ENCODE results near the gene MATN1.

DNA sequence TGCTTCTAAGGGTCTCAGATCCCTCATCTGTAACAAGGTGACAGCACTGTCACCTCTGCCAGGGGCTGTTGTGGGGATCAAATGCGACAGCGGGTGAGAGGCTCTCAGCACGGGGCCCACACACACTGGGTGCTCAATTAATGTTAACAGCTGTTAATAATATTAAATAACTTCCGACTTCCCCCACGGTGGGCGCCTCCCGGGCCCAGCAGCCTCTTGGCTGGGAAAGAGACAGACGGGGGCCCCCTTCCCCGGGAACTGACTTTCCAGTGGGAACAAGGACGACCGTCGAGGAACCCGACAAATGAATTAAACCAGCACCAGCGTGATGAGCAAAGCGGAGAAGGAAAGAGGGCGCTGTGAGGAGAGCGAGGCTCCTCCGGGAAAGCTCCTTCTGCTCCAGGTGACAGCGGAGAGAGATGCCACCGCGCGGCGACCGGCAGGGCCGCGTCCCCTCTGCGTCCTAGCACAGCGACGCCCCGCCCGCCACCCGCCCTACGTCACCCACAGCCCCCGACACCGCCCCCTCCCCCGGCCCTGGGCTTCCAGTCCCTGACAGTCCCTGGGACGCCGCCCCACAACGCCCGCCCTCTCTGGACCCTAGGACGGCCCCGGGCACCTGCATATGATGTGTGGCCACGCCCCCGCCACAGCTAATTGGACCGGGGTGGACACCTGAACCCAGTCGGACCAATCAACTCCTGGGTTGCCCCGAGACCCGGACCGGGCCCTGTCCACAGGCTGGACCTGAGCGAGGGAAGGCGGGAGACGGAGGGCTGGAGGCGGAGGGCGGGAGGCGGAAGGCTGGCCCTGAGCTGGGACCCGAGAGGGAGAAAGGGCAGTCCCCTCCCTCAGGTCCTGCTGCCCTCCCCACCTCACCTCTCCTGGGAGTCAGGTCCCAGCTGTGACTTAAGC is 38.2 kb downstream of the MATN1 start:
- TF ChIP-seq, protein P1, sequence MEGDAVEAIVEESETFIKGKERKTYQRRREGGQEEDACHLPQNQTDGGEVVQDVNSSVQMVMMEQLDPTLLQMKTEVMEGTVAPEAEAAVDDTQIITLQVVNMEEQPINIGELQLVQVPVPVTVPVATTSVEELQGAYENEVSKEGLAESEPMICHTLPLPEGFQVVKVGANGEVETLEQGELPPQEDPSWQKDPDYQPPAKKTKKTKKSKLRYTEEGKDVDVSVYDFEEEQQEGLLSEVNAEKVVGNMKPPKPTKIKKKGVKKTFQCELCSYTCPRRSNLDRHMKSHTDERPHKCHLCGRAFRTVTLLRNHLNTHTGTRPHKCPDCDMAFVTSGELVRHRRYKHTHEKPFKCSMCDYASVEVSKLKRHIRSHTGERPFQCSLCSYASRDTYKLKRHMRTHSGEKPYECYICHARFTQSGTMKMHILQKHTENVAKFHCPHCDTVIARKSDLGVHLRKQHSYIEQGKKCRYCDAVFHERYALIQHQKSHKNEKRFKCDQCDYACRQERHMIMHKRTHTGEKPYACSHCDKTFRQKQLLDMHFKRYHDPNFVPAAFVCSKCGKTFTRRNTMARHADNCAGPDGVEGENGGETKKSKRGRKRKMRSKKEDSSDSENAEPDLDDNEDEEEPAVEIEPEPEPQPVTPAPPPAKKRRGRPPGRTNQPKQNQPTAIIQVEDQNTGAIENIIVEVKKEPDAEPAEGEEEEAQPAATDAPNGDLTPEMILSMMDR (IDR thresholded peaks at IDR 0.05): peak; percentile 66
- no peak for TF ChIP-seq ZFX (IDR thresholded peaks at IDR 0.05; ENCODE audit: borderline replicate concordance)

All from 22Rv1 (cell line).